HCT116 (cell line): ENCODE results near the gene PVALEF. TPM values are rescaled to one million over a fixed set of nuclear protein-coding genes. Genes with fewer than 3 reads are reported as not detected.

Experiments
- ATAC-seq: fragments of 200-7000 bp; cut with Tn5 transposase; 2 replicates; pipeline ENCODE4 v1.9.1; 2020; ENCODE audit warnings: mild to moderate bottlenecking, moderate library complexity
- BruUV-seq: library from RNA; stranded (reverse); fragments of 400-500 nt; replicated peaks from 2 replicates; lab custom pipeline; 2021; lab: Mats Ljungman, UMichigan
- CTCF ChIA-PET: fragments of 300-600 bp; sonication (Branson Sonifier 250); formaldehyde crosslinking; loops from one replicate; lab custom pipeline; 2021; ENCODE audit warnings: antibody characterized with exemption; lab: Charles Lee
- POLR2A ChIA-PET: fragments of 300-600, 350-600 bp; sonication (Branson Sonifier 250); formaldehyde crosslinking; loops from one replicate; lab custom pipeline; 2021; ENCODE audit warnings: antibody characterized with exemption; lab: Charles Lee
- RAD21 ChIA-PET, 2 experiments: fragments of 300-600 bp; sonication (Branson Sonifier 250); formaldehyde crosslinking; loops; one replicate each; lab custom pipeline; 2023; ENCODE audit warnings: low total read pairs in 2 of 2; ENCODE audit not compliant: uncharacterized antibody in 2 of 2, unreplicated experiment in 2 of 2, low non-redundant PET in 1 of 2; lab: Charles Lee
- DNase-seq: peaks from one replicate; pipeline ENCODE4 v3.0.0-alpha.2; 2010; ENCODE audit warnings: low read depth, low spot score
- H2AFZ ChIP-seq: fragments of 200-600 bp; shearing (Covaris generic), sonication (generic); 2 replicates; pipeline ENCODE4 v1.6.1; 2017; ENCODE audit warnings: low read depth, mixed run types, mixed read lengths, antibody characterized with exemption, low read length; ENCODE audit not compliant: poor library complexity, severe bottlenecking
- H3K27ac ChIP-seq: 2 replicates; pipeline ENCODE4 v1.5.1; 2012; ENCODE audit warnings: low read depth, low read length
- H3K27me3 ChIP-seq: fragments of 200-600 bp; sonication (generic); 2 replicates; pipeline ENCODE4 v1.6.1; 2016; ENCODE audit warnings: mixed run types, low read length, mixed read lengths; ENCODE audit not compliant: insufficient read depth
- H3K36me3 ChIP-seq, 2 experiments: fragments of 200-500 bp in 1 of 2; fragments of 200-600 bp in 1 of 2; sonication (Bioruptor generic) in 1 of 2; sonication (generic) in 1 of 2; 2 replicates each; pipeline versions ENCODE4 v1.5.1 to v1.6.1; 2014 to 2016; ENCODE audit warnings: low read length in 2 of 2, inconsistent platforms in 1 of 2, mixed read lengths in 1 of 2, mixed run types in 1 of 2; ENCODE audit not compliant: insufficient read depth in 2 of 2, control insufficient read depth in 1 of 2
- H3K4me1 ChIP-seq, 2 experiments: fragments of 200-600 bp in 1 of 2; sonication (generic) in 1 of 2; 2 replicates each; pipeline versions ENCODE4 v1.5.1 to v1.6.1; 2012 to 2017; ENCODE audit warnings: low read length in 2 of 2, inconsistent platforms in 1 of 2, mild to moderate bottlenecking in 1 of 2, mixed read lengths in 1 of 2, mixed run types in 1 of 2, moderate library complexity in 1 of 2; ENCODE audit not compliant: insufficient read depth in 2 of 2, control insufficient read depth in 1 of 2
- H3K4me2 ChIP-seq: fragments of 200-600 bp; sonication (generic); 2 replicates; pipeline ENCODE4 v1.6.1; 2017; ENCODE audit warnings: mixed run types, low read length, mixed read lengths
- H3K4me3 ChIP-seq, 2 experiments: fragments of 200-600 bp in 1 of 2; sonication (generic) in 1 of 2; replicated peaks in 1 of 2; 2 replicates each; pipeline ENCODE4 v1.5.1; 2011 to 2016; ENCODE audit warnings: low read length in 2 of 2, control low read depth in 1 of 2, low read depth in 1 of 2, mild to moderate bottlenecking in 1 of 2, mixed read lengths in 1 of 2, mixed run types in 1 of 2
- H3K79me2 ChIP-seq: fragments of 200-600 bp; sonication (generic); 2 replicates; pipeline ENCODE4 v1.6.1; 2017; ENCODE audit warnings: mild to moderate bottlenecking, mixed run types, low read length, moderate library complexity, mixed read lengths; ENCODE audit not compliant: insufficient read depth
- H3K9ac ChIP-seq: fragments of 200-600 bp; sonication (generic); 2 replicates; pipeline ENCODE4 v1.6.1; 2016; ENCODE audit warnings: low read length, mixed read lengths
- H3K9me2 ChIP-seq: fragments of 200-600 bp; sonication (generic), shearing (Covaris generic); 2 replicates; pipeline ENCODE4 v1.6.1; 2017; ENCODE audit warnings: mixed run types, mild to moderate bottlenecking, moderate library complexity; ENCODE audit not compliant: insufficient read depth
- H3K9me3 ChIP-seq, 2 experiments: fragments of 200-500 bp in 1 of 2; fragments of 200-600 bp in 1 of 2; sonication (Bioruptor generic) in 1 of 2; sonication (generic) in 1 of 2; 2 replicates each; pipeline ENCODE4 v1.6.1; 2014 to 2017; ENCODE audit warnings: low read length in 2 of 2, mixed read lengths in 2 of 2, inconsistent platforms in 1 of 2, low read depth in 1 of 2, mild to moderate bottlenecking in 1 of 2, mixed run types in 1 of 2, moderate library complexity in 1 of 2; ENCODE audit not compliant: control insufficient read depth in 1 of 2, insufficient read depth in 1 of 2
- H4K20me1 ChIP-seq: fragments of 200-600 bp; sonication (generic), shearing (Covaris generic); 2 replicates; pipeline ENCODE4 v1.6.1; 2017; ENCODE audit warnings: mixed run types, mild to moderate bottlenecking, moderate library complexity; ENCODE audit not compliant: insufficient read depth
- ATF3 ChIP-seq: IDR thresholded peaks from 2 replicates; pipeline ENCODE4 v1.6.1; 2012
- CEBPB ChIP-seq: IDR thresholded peaks from 2 replicates; pipeline ENCODE4 v1.6.1; 2012; ENCODE audit warnings: low read depth
- EGR1 ChIP-seq: IDR thresholded peaks from 2 replicates; pipeline ENCODE4 v1.6.1; 2012; ENCODE audit warnings: low read depth
- ELF1 ChIP-seq: IDR thresholded peaks from 2 replicates; pipeline ENCODE4 v1.6.1; 2012; ENCODE audit warnings: low read depth, borderline replicate concordance
- EZH2phosphoT487 ChIP-seq: fragments of 200-600 bp; IDR thresholded peaks from 2 replicates; pipeline ENCODE4 v1.6.1; 2018; ENCODE audit warnings: antibody characterized with exemption, borderline replicate concordance
- FOSL1 ChIP-seq: IDR thresholded peaks from 2 replicates; pipeline ENCODE4 v1.6.1; 2012; ENCODE audit warnings: low read depth
- JUND ChIP-seq: IDR thresholded peaks from 2 replicates; pipeline ENCODE4 v1.6.1; 2012
- POLR2A ChIP-seq: IDR thresholded peaks from 2 replicates; pipeline ENCODE4 v1.7.0; 2011; ENCODE audit warnings: borderline replicate concordance; ENCODE audit not compliant: insufficient read depth, insufficient read length; ENCODE audit errors: extremely low read depth
- POLR2AphosphoS5 ChIP-seq: IDR thresholded peaks from 2 replicates; pipeline ENCODE4 v1.6.1; 2011; ENCODE audit warnings: mild to moderate bottlenecking, low read depth, low read length, moderate library complexity
- RAD21 ChIP-seq: IDR thresholded peaks from 2 replicates; pipeline ENCODE4 v1.6.1; 2012; ENCODE audit warnings: low read depth, mild to moderate bottlenecking
- SIN3A ChIP-seq: IDR thresholded peaks from 2 replicates; pipeline ENCODE4 v1.6.1; 2012; ENCODE audit warnings: low read depth
- SP1 ChIP-seq: IDR thresholded peaks from 2 replicates; pipeline ENCODE4 v1.6.1; 2012; ENCODE audit warnings: low read depth
- SRF ChIP-seq: IDR thresholded peaks from 2 replicates; pipeline ENCODE4 v1.6.1; 2012; ENCODE audit warnings: low read depth
- TCF7L2 ChIP-seq: IDR thresholded peaks from 2 replicates; pipeline ENCODE4 v1.7.0; 2011; ENCODE audit warnings: borderline replicate concordance, inconsistent platforms; ENCODE audit not compliant: insufficient read depth, insufficient read length; ENCODE audit errors: extremely low read depth
- YY1 ChIP-seq: IDR thresholded peaks from 2 replicates; pipeline ENCODE4 v1.6.1; 2011; ENCODE audit warnings: low read length, low read depth, moderate library complexity, mild to moderate bottlenecking; ENCODE audit not compliant: insufficient replicate concordance; ENCODE audit errors: extremely low read depth
- ZFX ChIP-seq: fragments of 450-650 bp; IDR thresholded peaks from 2 replicates; pipeline ENCODE4 v1.6.1; 2017
- intact Hi-C: fragments of 100-400 bp; cut with micrococcal nuclease; formaldehyde crosslinking; loops from 2 replicates; pipeline ENCODE4 v1.10.0; 2022
- total RNA-seq: library from RNA; stranded (reverse); gene quantifications from one replicate; pipeline ENCODE4 v1.2.1, GENCODE V29; 2021; ENCODE audit not compliant: unreplicated experiment
- TF ChIP-seq, protein P1 (sequence below), 3 experiments: fragments of 200-600 bp in 1 of 3; sonication (generic) in 1 of 3; IDR thresholded peaks in 2 of 3; conservative IDR thresholded peaks in 1 of 3; 2 replicates each; pipeline ENCODE4 v1.5.1; 2012 to 2017; ENCODE audit warnings: low read depth in 2 of 3, low read length in 2 of 3, antibody characterized with exemption in 1 of 3, borderline replicate concordance in 1 of 3, control low read depth in 1 of 3, mild to moderate bottlenecking in 1 of 3, mixed read lengths in 1 of 3, mixed run types in 1 of 3, moderate library complexity in 1 of 3; ENCODE audit not compliant: insufficient read depth in 1 of 3
- TF ChIP-seq, protein P2 (sequence below): IDR thresholded peaks from 2 replicates; pipeline ENCODE4 v1.6.1; 2012

PVALEF gene
- total RNA-seq, 1 experiment from 2014 or later = not detected

DNA sequence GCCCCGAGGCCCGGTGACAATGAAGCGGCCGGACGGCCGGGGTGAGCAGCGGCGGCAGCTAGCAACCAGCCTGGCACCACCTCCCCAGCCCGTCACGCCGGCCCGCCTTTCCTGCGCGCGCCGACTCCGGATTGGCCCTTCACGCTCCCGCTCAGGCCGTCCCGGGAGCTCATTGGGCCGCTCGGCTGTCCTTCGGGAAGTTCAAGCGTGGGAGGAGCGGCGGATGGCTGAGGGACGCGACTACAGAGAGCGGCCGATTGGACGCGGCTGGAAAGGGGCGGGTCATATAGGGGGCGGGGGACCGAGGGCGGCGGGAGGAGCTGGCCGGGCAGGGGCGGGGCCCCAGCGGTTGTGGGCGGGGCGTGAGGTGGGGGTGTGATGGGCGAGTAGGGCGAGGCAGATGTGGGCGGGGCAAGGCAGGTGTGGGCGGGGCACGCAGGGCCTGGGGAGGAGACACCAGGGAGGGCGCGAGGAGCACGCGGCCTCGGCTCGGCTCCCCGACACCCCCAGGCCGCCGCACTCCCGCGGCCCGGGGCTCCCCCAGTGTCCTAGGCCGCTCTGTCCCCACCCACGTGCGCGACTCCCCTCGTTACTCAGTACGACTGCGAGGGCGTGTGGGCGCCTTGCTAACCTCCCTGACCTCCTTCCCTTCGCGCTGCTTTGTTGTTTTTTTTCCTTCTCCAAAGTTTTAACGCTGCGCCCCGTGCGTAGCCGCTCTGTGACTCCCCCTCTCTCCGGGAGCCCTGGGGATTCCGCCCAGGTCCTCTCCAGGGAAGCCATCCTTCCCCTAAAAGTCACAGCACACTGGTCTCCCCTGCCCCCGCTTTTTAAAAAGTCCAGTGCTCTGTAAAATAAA is 57.8 kb downstream of the PVALEF start, which contains the start of gene CEP131:
CEP131 (minus strand) TSS at position 60 of the 856 bp plus-strand sequence. CDS start 2,909 bp downstream, outside the sequence.
- intact Hi-C loops = loop anchor here (1.0 to 10.0 kb wide), 2 partner anchors 16 to 238 kb away; partner anchors contain the start of genes NDUFAF8 and TEPSIN
- Histone ChIP-seq H3K36me3 (peaks cover 0 to 10% of the 10 kb centered on the region in 2 experiments; a peak in 2 of 4 replicates), H3K4me2 (peak within 1 kb of the TSS; percentile 92), H3K9me2 (no peaks in the 10 kb centered on the region), H3K4me3 (peak within 1 kb of the TSS; percentile 84 to 90)
- POLR2A ChIA-PET = interaction anchor here (0.6 to 1.2 kb wide), 8 partner anchors 14 to 768 kb away, joined by 3 to 9 read pairs (median 4); partner anchors contain the start of genes BAHCC1, NDUFAF8 and TEPSIN
- ATAC-seq = peak; percentile 98
- TF ChIP-seq ATF3 = no peak
- TF ChIP-seq YY1 = no peak
- TF ChIP-seq, protein P1, sequence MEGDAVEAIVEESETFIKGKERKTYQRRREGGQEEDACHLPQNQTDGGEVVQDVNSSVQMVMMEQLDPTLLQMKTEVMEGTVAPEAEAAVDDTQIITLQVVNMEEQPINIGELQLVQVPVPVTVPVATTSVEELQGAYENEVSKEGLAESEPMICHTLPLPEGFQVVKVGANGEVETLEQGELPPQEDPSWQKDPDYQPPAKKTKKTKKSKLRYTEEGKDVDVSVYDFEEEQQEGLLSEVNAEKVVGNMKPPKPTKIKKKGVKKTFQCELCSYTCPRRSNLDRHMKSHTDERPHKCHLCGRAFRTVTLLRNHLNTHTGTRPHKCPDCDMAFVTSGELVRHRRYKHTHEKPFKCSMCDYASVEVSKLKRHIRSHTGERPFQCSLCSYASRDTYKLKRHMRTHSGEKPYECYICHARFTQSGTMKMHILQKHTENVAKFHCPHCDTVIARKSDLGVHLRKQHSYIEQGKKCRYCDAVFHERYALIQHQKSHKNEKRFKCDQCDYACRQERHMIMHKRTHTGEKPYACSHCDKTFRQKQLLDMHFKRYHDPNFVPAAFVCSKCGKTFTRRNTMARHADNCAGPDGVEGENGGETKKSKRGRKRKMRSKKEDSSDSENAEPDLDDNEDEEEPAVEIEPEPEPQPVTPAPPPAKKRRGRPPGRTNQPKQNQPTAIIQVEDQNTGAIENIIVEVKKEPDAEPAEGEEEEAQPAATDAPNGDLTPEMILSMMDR (IDR thresholded peaks at IDR 0.05 in 2 of 3, conservative IDR thresholded peaks at IDR 0.05 in 1 of 3; ENCODE audit: borderline replicate concordance in 1 of 3, insufficient read depth in 1 of 3, low read depth in 2 of 3, low read length in 2 of 3) = no peak
- no peak for TF ChIP-seq RAD21
- no peak for TF ChIP-seq FOSL1
- TF ChIP-seq JUND = no peak
- TF ChIP-seq SRF = no peak
- TF ChIP-seq EZH2phosphoT487 = no peak
- TF ChIP-seq SIN3A = no peak
- TF ChIP-seq SP1 = peak; percentile 100
- TF ChIP-seq POLR2A = peak; percentile 51
- TF ChIP-seq ELF1 = no peak
- TF ChIP-seq, protein P2, sequence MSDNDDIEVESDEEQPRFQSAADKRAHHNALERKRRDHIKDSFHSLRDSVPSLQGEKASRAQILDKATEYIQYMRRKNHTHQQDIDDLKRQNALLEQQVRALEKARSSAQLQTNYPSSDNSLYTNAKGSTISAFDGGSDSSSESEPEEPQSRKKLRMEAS = peak; percentile 99
- peak; percentile 71 for TF ChIP-seq POLR2AphosphoS5
- TF ChIP-seq EGR1 = peak; percentile 97
- TF ChIP-seq TCF7L2 = peak; percentile 47
- TF ChIP-seq ZFX = no peak; the same call in 1 of the 2 replicates
- no peak for TF ChIP-seq CEBPB
- TF ChIP-seq, all 23 proteins: peak for 6
- Histone ChIP-seq H3K27ac (peak within 1 kb of the TSS; percentile 74), H3K9ac (peak within 1 kb of the TSS; percentile 87), H3K79me2 (peaks cover 15% of the 10 kb centered on the region; the same call in 1 of the 2 replicates), H3K9me3 (0 out of 4 replicates have a peak, but pooled peaks cover 0 to 4% of the 10 kb centered on the region in 2 experiments), H4K20me1 (no peaks in the 10 kb centered on the region), H3K27me3 (no peaks in the 10 kb centered on the region), H3K4me1 (peaks cover 20 to 29% of the 10 kb centered on the region in 2 experiments), H2AFZ (peak within 1 kb of the TSS; percentile 63)
- BruUV-seq = TSS peak; percentile 71
- RAD21 ChIA-PET = interaction anchor here in 1 of 2 experiments (0.7 to 0.9 kb wide), 3 partner anchors 16 to 462 kb away, joined by 3 to 8 read pairs (median 4); partner anchors contain the start of genes NDUFAF8 and TEPSIN
- DNase-seq = peak; percentile 99
- CTCF ChIA-PET = interaction anchor here (0.6 to 1.2 kb wide), 11 partner anchors 9 to 324 kb away, joined by 3 to 7 read pairs (median 4); partner anchors contain the start of genes NDUFAF8 and TEPSIN
